Liver (tissue), 3 donors: ENCODE measurements around the gene CDK16.

Experiments
- NR2F2 ChIP-seq: IDR thresholded peaks from 2 replicates; pipeline ENCODE4 v1.6.1; 2016; ENCODE audit warnings: antibody characterized with exemption
- RXRA ChIP-seq, 2 donors: IDR thresholded peaks; 2 replicates each; pipeline ENCODE4 v1.6.1; 2017 to 2018; ENCODE audit warnings: antibody characterized with exemption in 2 of 2, mild to moderate bottlenecking in 1 of 2
- SP1 ChIP-seq: IDR thresholded peaks from 2 replicates; pipeline ENCODE4 v1.6.1; 2018; ENCODE audit warnings: antibody characterized with exemption, mild to moderate bottlenecking
- TF ChIP-seq, protein P1 (sequence below): fragments of 150-350 bp; IDR thresholded peaks from 2 replicates; pipeline ENCODE4 v1.5.1; 2017; ENCODE audit warnings: improper control_type of control experiment, low read depth, low read length; ENCODE audit not compliant: missing input control
- TF ChIP-seq, protein P2 (sequence below): IDR thresholded peaks from 2 replicates; pipeline ENCODE4 v1.6.1; 2016; ENCODE audit warnings: antibody characterized with exemption
- TF ChIP-seq, protein P3 (sequence below): IDR thresholded peaks from 2 replicates; pipeline ENCODE4 v1.6.1; 2016; ENCODE audit warnings: antibody characterized with exemption
- donor health status: healthy.
- donor health status: healthy.

GRCh38 chrX:47185241-47185640 is 33.2 kb upstream of the CDK16 start:
- TF ChIP-seq, protein P1, sequence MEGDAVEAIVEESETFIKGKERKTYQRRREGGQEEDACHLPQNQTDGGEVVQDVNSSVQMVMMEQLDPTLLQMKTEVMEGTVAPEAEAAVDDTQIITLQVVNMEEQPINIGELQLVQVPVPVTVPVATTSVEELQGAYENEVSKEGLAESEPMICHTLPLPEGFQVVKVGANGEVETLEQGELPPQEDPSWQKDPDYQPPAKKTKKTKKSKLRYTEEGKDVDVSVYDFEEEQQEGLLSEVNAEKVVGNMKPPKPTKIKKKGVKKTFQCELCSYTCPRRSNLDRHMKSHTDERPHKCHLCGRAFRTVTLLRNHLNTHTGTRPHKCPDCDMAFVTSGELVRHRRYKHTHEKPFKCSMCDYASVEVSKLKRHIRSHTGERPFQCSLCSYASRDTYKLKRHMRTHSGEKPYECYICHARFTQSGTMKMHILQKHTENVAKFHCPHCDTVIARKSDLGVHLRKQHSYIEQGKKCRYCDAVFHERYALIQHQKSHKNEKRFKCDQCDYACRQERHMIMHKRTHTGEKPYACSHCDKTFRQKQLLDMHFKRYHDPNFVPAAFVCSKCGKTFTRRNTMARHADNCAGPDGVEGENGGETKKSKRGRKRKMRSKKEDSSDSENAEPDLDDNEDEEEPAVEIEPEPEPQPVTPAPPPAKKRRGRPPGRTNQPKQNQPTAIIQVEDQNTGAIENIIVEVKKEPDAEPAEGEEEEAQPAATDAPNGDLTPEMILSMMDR, result no peak
- TF ChIP-seq, protein P2, sequence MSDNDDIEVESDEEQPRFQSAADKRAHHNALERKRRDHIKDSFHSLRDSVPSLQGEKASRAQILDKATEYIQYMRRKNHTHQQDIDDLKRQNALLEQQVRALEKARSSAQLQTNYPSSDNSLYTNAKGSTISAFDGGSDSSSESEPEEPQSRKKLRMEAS, result no peak
- TF ChIP-seq SP1 (no peak), RXRA (IDR thresholded peaks at IDR 0.05) (no peak), NR2F2 (no peak)
- TF ChIP-seq, protein P3, sequence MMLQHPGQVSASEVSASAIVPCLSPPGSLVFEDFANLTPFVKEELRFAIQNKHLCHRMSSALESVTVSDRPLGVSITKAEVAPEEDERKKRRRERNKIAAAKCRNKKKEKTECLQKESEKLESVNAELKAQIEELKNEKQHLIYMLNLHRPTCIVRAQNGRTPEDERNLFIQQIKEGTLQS, result no peak
